ENCODE results near the gene OTULINL.

DNA sequence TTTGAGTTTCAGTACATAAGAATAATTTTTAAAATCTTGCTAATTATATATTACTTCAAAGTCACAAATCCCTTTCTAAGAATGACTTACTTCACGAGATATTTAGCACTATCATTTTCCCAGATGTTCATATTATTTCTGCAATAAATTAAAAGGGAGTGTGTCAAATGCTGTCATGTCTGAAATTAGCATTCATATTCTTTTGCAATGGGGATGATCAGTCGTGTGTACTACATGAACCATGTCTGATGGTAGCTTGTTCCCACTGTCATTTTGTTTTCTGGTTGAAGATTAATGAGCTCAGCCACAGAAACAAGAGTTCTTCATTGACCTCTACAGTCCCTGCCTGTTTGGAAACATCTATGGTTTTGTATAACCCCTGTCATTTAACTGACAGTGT is 30.1 kb downstream of the OTULINL start:
- TF ChIP-seq POLR2A (IDR thresholded peaks at IDR 0.05; ENCODE audit: low read length) = no peak
- TF ChIP-seq GATA1 (IDR thresholded peaks at IDR 0.05; ENCODE audit: low read depth, low read length) = no peak

Measured in erythroblast (primary cell).